ENCODE measurements around the gene GAPDHS.

Gene GAPDHS

DNA sequence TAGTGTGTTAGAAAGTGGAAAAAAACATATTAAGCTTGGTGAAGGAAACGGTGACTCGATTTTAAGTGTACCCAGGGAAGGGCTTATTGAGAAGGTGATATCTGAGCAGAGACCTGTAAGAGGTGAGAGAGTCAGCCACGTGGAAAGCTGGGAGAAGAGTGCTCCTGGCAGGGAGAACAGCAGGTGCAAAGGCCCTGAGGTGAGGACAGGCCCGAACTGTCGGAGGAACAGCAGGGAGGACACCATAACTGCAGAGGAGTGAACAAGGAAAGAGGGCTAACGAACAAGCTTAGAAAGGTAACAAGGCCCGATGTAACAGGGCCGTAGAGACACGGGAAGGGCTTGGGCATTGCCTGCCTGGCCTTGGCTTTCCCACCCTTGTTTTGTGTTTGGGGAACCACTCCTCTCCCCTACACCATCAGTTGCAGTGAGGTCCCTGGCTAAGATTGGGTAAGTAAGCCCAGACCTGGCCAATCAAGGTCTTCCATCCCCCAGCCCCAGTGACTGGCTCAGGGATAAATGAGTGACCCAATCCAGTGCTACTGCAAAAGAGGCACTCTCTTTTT, 22.9 kb downstream of the GAPDHS start:
- no peak for DNase-seq (ENCODE audit: low read depth in 2 of 3, low spot score in 2 of 3)

DNA sequence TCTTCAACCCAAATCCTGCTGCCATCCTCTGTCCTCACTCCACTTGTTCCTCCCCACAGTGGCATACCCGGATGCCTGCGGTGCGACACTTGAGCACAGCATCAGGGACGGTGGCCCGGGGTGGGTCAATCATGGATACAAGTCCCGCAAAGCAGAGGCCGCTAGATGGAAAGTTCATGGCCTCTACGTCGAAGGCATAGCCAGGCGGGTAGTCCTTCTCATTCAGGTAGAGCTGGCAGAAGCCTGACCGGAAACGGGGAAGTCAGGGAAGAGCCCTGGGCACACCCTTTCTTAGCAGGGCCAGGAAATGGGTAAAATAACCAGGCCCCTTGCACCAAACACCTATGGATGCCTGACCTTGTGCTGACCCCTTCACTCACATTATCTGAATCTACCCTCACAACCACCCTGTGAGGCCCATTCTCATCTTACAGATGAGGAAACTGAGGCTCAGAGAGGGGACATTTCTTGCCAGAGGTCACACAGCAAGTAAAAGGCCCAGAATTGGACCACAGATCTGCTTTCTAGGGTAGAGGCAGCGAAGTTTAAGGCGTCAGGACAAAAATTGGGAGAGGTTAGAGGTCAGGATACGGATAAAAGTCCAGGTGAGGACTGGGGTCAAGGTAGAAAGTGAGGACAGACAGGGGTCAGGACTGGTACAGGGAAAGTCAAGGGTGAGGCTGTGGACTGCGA, 23.7 kb downstream of the GAPDHS start:
- DNase-seq (ENCODE audit: low read depth in 2 of 3, low spot score in 2 of 3) = no peak

GRCh38 chr19:35557539-35558399, 24.5 kb downstream of the GAPDHS start:
- DNase-seq (ENCODE audit: low read depth in 2 of 3, low spot score in 2 of 3) = peak in 1 of 3 experiments; percentile 44

DNA sequence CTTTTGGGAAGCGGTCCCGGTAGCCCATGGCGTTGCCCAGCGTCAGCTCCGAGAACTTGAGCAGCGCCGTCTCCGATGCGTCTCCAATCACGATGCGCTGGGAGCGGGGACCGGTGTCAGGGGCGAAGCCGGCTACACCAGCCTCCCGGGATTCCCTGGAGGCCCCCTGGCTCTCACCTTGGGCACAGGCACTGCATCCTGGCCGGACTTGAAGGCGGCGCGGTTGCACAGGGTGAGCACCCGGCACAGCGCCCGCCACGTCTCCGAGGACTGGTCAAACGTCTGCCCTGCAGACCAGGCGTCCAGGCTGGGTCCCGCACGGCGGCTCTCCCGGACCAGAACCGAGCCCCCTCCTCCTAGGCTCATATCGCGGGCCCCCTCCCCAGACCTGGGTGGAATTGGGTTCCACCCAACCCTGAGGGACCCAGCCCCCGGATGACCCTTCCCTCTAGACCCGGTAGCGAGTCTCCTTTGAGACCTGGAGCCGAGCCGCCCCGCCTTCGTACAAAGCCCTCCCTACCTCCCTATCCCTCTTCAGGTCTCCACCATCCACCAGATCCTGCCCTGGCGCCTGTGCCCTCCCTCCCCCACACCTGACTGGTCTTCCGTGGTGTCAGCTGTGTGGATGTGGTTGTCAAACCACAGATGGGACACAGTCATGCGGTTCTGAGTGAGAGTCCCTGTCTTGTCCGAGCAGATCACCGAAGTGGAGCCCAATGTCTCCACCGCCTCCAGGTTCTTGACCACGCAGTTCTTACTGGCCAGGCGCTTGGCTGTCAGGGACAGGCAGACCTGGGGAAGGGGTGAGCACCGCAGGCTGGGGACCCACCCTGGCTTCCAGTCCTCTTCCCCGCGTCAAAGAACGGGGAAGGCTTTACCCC, 25.4 kb downstream of the GAPDHS start:
- no peak for DNase-seq (ENCODE audit: low read depth in 2 of 3, low spot score in 2 of 3)

GRCh38 chr19:35559281-35559659, 26.0 kb downstream of the GAPDHS start:
- DNase-seq (ENCODE audit: low read depth in 2 of 3, low spot score in 2 of 3) = no peak

- no peak for DNase-seq (ENCODE audit: low read depth in 2 of 3, low spot score in 2 of 3)
Observed at GRCh38 chr19:35559781-35560180, 26.5 kb downstream of the GAPDHS start.

DNA sequence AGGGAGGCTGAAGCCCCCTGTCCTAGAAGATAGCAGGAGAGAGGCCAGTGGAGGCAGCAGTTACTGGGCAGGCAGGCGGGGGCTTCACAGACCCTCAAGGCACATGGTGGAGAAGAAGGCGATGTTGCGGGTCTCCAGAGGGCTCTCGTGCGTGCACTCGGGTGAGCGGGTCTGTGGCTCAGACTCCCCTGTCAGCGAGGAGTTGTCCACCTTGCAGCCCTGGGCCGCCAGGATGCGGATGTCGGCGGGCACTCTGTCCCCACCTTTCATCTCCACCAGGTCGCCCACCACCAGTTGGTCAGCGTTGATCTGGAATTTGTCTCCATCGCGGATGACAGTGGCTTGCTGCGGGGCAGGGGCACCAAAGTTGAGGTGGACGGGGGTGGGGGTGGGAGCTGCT, 27.0 kb downstream of the GAPDHS start:
- no peak for DNase-seq (ENCODE audit: low read depth in 2 of 3, low spot score in 2 of 3)

DNA sequence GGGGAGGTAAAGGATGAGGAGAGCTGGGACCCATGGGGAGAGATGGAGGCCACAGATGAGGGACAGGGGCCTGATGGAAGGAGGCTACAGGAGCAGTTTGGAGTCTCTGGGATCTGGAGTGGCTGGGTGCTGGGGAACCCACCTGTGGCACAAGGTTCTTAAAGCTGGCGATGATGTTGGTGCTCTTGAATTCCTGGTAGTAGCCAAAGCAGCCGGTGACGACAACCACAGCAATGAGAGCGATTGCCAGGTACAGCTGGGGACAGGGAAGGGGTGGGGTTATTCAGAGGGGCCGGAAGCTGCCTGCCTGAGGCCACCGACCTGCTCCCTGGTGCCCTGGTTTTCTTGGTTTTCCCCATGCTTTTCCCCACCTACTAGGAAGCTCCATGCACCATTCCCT, 27.4 kb downstream of the GAPDHS start:
- no peak for DNase-seq (ENCODE audit: low read depth in 2 of 3, low spot score in 2 of 3)

- DNase-seq (ENCODE audit: low read depth in 2 of 3, low spot score in 2 of 3) = no peak
Observed at GRCh38 chr19:35561436-35561835, 28.2 kb downstream of the GAPDHS start.

- DNase-seq (ENCODE audit: low read depth in 2 of 3, low spot score in 2 of 3) = no peak
Observed at GRCh38 chr19:35562336-35562735, 29.1 kb downstream of the GAPDHS start.

DNA sequence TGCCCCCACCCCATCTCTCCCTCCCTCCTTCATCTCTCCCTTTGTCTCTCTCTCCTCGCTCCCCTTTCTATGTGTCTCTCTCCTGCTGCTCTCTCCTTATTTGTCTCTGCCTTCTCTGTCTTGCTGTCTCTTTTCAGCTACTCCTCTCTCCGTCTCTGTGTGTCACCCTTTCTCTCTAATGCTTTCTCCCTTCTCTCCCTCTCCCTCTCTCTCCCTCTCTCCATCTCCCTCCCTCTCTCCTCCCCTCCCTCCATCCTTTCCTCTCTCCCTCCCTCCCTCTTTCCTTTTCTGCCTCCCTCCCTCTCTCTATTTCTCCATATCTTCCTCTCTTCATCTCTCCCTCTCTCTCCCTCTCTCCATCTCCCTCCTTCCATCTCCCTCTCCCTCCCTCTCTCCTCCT, 29.5 kb downstream of the GAPDHS start:
- no peak for DNase-seq (ENCODE audit: low read depth in 2 of 3, low spot score in 2 of 3)

DNA sequence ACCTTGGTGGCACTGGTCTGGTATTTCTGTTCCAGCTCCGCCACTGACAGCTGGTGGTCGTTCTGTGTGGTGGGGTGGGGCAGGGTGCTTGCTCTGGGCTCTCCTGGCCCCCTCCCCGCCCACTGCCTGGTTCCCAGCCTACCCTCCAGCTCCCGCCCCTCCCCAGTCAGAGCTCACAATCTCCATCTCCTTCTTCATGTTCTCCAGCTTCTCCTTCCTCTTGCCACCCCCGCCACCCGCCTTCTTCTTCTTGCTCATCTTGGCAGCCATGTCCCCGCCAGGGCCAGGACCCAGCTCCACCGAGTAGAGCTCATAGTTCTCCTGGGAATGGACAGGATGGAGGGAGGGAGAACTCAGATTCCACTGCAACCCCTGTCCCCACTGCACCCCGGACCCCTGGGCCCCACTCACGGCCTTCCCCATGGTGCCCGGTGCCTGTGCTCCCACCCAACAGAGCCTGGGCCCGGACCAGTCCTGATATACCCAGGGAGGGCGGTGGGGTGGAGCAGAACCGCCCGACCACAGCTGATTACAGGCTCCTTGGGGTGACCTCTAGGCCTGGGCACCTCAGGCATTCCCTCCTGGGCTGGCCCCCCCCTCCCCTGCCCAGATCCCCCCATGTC, 30.1 kb downstream of the GAPDHS start, which contains the start of gene ATP4A:
ATP4A (minus strand) TSS at position 452 of the 623 bp plus-strand sequence; CDS start at position 423, 29 bp downstream.
- no peak for DNase-seq (ENCODE audit: low read depth in 2 of 3, low spot score in 2 of 3)

- no peak for DNase-seq (ENCODE audit: low read depth in 2 of 3, low spot score in 2 of 3)
Observed at GRCh38 chr19:35565016-35565856, 32.0 kb downstream of the GAPDHS start.

DNA sequence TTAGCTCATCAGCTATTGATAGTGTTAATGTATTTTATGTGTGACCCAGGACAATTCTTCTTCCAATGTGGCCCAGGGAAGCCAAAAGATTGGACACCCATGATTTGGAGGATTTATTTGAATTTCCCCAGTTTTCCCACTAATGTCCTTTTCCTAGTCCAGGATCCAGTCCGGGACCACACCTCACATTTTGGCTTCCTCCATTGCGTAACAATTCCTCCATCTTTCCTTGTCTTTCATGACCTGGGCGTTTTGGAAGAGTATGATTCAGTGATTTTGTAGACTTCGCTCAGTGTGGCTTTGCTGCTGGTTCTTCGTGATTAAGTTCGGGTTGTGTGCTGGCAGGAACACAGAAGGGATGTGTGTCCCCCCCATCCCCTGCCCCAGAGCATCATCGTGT, 33.5 kb downstream of the GAPDHS start:
- no peak for DNase-seq (ENCODE audit: low read depth in 2 of 3, low spot score in 2 of 3)

DNA sequence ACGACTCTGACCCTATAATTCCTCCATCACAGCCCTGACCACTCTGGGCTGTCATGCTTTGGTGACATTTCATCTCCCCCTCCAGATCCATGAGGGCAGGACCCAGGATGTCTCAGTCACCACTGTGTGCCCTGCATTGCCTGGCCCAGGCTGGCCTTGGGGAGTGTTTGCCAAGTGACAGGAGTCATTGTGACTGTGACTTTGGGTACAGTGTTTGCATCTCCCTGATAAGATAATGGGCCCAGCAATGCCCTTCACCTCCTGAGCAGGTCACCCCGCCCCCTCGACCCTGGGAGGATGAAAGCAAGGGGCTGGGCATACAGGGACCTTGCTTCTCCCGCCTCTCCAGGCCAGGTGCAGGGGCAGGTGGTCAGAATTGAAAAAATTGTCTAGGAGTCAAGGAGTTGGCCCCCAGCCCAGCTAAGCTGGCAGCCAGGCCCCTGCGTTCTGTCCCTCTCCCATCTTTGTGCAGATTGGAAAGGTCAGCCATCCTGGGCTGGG, 36.1 kb downstream of the GAPDHS start:
- DNase-seq (ENCODE audit: low read depth in 2 of 3, low spot score in 2 of 3) = no peak

- no peak for DNase-seq (ENCODE audit: low read depth in 2 of 3, low spot score in 2 of 3)
Observed at GRCh38 chr19:35571406-35571965, 38.2 kb downstream of the GAPDHS start.

DNA sequence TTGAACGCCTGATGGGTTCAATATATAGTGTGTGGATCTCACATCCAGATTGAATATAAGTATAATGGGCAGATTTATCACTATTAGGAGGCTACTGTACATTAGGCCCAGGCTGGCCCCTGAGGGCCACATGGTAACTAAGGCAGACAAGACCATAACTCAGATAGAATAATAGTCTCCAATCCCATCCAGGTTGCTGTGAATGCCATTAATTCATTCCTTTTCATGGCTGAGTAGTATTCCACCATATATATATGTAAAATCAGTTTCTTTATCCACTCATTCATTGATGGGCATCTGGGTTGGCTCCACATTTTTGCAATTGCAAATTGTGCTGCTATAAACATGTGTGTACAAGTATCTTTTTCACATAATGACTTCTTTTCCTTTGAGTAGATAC, 44.7 kb downstream of the GAPDHS start:
- no peak for DNase-seq (ENCODE audit: low read depth in 2 of 3, low spot score in 2 of 3)

DNA sequence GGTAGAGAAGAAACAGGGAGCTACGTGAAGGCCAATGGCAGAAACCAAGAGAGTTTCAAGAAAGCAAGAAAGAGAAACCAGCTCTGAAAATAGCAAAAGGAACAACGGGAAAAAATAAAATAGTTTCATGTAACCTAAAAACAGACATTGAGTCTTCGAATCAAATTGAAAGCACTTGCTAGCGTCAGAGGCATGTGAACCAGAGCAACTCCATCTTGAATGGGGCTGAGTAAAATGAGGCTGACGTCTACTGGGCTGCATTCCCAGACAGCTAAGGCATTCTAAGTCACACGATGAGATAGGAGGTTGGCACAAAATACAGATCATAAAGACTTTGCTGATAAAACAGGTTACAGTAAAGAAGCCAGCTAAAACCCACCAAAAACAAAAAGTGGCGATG, 45.5 kb downstream of the GAPDHS start:
- no peak for DNase-seq (ENCODE audit: low read depth in 2 of 3, low spot score in 2 of 3)

- DNase-seq (ENCODE audit: low read depth in 2 of 3, low spot score in 2 of 3) = no peak
Observed at GRCh38 chr19:35582760-35583159, 49.5 kb downstream of the GAPDHS start.

Data from activated CD8-positive, alpha-beta memory T cell treated with anti-CD3 and anti-CD28 coated beads for 48 hours (primary cell).